ENCODE data around the gene ZNF552.

The ZNF552 gene

GRCh38 chr19:57757941-57758340, 56.8 kb downstream of the ZNF552 start:
- TF ChIP-seq, protein P1, sequence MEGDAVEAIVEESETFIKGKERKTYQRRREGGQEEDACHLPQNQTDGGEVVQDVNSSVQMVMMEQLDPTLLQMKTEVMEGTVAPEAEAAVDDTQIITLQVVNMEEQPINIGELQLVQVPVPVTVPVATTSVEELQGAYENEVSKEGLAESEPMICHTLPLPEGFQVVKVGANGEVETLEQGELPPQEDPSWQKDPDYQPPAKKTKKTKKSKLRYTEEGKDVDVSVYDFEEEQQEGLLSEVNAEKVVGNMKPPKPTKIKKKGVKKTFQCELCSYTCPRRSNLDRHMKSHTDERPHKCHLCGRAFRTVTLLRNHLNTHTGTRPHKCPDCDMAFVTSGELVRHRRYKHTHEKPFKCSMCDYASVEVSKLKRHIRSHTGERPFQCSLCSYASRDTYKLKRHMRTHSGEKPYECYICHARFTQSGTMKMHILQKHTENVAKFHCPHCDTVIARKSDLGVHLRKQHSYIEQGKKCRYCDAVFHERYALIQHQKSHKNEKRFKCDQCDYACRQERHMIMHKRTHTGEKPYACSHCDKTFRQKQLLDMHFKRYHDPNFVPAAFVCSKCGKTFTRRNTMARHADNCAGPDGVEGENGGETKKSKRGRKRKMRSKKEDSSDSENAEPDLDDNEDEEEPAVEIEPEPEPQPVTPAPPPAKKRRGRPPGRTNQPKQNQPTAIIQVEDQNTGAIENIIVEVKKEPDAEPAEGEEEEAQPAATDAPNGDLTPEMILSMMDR (IDR thresholded peaks at IDR 0.05; ENCODE audit: insufficient read depth, low read length, poor library complexity, severe bottlenecking), result no peak
- Histone ChIP-seq H3K36me3 (ENCODE audit: control insufficient read depth, insufficient read depth, low read length) (peaks cover 30% of the 10 kb centered on the region), H3K27me3 (replicated peaks; ENCODE audit: control insufficient read depth, insufficient read depth, low read length) (no peaks in the 10 kb centered on the region), H3K4me3 (replicated peaks; ENCODE audit: low read depth, low read length) (no peak overlapping the region)
- DNase-seq (ENCODE audit: extremely low read depth, insufficient read length), result no peak

Data from GM06990 (cell line).